GM12875 (cell line): ENCODE data around the gene ALB.

ENCODE experiments used
- H3K4me3 ChIP-seq: one replicate; pipeline ENCODE4 v1.5.1; 2011; ENCODE audit warnings: low read depth, low read length, control low read depth
- CTCF ChIP-seq: IDR thresholded peaks from 2 replicates; pipeline ENCODE4 v1.5.1; 2011; ENCODE audit warnings: low read depth, mild to moderate bottlenecking, control low read depth, inconsistent platforms, low read length, moderate library complexity, borderline replicate concordance; ENCODE audit not compliant: insufficient read depth

Gene ALB

GRCh38 chr4:73409012-73409862, 5.2 kb downstream of the ALB start:
- no peak overlapping the region for H3K4me3 ChIP-seq
- no peak for TF ChIP-seq CTCF

GRCh38 chr4:73409978-73410548, 6.0 kb downstream of the ALB start:
- no peak overlapping the region for H3K4me3 ChIP-seq
- TF ChIP-seq CTCF: no peak

- no peak for TF ChIP-seq CTCF
- no peak overlapping the region for H3K4me3 ChIP-seq
Observed at GRCh38 chr4:73410916-73411730, 7.0 kb downstream of the ALB start.

- H3K4me3 ChIP-seq: no peak overlapping the region
- no peak for TF ChIP-seq CTCF
Observed at GRCh38 chr4:73411731-73412414, 7.8 kb downstream of the ALB start.

- TF ChIP-seq CTCF: no peak
Observed at GRCh38 chr4:73413294-73413755, 9.2 kb downstream of the ALB start.

GRCh38 chr4:73414936-73415271, 10.8 kb downstream of the ALB start:
- H3K4me3 ChIP-seq: no peak overlapping the region
- no peak for TF ChIP-seq CTCF

More at GRCh38 chr4:73413294-73413755, 9.2 kb downstream of the ALB start:
- no peak overlapping the region for H3K4me3 ChIP-seq
